Ishikawa (cell line): Measurements from ENCODE around the gene DNAJB12.

Source experiments
- CEBPB ChIP-seq: IDR thresholded peaks from 2 replicates; pipeline ENCODE4 v1.6.1; 2012
- CREB1 ChIP-seq: IDR thresholded peaks from 2 replicates; pipeline ENCODE4 v1.6.1; 2012; ENCODE audit warnings: low read depth
- EGR1 ChIP-seq: IDR thresholded peaks from 2 replicates; pipeline ENCODE4 v1.6.1; 2012
- EP300 ChIP-seq: IDR thresholded peaks from 2 replicates; pipeline ENCODE4 v1.6.1; 2012; ENCODE audit warnings: borderline replicate concordance
- FOXM1 ChIP-seq: IDR thresholded peaks from 2 replicates; pipeline ENCODE4 v1.6.1; 2012; ENCODE audit warnings: low read depth, borderline replicate concordance
- NFIC ChIP-seq: IDR thresholded peaks from 2 replicates; pipeline ENCODE4 v1.6.1; 2012
- RAD21 ChIP-seq: IDR thresholded peaks from 2 replicates; pipeline ENCODE4 v1.6.1; 2012; ENCODE audit warnings: low read depth
- TAF1 ChIP-seq: IDR thresholded peaks from 2 replicates; pipeline ENCODE4 v1.6.1; 2012; ENCODE audit warnings: low read depth, mild to moderate bottlenecking
- TCF12 ChIP-seq: IDR thresholded peaks from 2 replicates; pipeline ENCODE4 v1.6.1; 2012; ENCODE audit warnings: low read depth
- TEAD4 ChIP-seq: IDR thresholded peaks from 2 replicates; pipeline ENCODE4 v1.6.1; 2012
- YY1 ChIP-seq: IDR thresholded peaks from 2 replicates; pipeline ENCODE4 v1.6.1; 2012; ENCODE audit warnings: low read depth
- ZBTB7A ChIP-seq: IDR thresholded peaks from 2 replicates; pipeline ENCODE4 v1.6.1; 2012; ENCODE audit warnings: low read depth
- TF ChIP-seq, protein P1 (sequence below): IDR thresholded peaks from 2 replicates; pipeline ENCODE4 v1.6.1; 2012; ENCODE audit warnings: low read depth, mild to moderate bottlenecking
- TF ChIP-seq, protein P2 (sequence below): IDR thresholded peaks from 2 replicates; pipeline ENCODE4 v1.6.1; 2012
- TF ChIP-seq, protein P3 (sequence below): IDR thresholded peaks from 2 replicates; pipeline ENCODE4 v1.6.1; 2012

Gene DNAJB12

DNA sequence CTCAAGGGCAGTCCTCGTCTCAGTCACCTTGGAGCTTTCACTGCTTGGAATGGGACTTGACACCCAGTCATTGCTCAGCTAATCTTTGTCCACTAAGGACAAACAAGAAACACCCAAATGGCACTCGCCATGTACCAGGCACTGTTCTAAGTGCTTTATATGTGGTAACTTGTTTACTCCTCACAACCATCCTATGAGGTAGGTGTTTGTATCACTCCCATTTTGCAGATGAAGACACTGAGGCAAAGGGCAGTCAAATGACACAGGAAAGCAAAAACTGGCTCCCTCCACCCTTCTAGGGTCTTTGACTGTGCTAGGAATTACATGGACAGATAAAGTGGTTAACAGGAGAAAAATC lies 24.7 kb downstream of the DNAJB12 start:
- TF ChIP-seq, protein P1, sequence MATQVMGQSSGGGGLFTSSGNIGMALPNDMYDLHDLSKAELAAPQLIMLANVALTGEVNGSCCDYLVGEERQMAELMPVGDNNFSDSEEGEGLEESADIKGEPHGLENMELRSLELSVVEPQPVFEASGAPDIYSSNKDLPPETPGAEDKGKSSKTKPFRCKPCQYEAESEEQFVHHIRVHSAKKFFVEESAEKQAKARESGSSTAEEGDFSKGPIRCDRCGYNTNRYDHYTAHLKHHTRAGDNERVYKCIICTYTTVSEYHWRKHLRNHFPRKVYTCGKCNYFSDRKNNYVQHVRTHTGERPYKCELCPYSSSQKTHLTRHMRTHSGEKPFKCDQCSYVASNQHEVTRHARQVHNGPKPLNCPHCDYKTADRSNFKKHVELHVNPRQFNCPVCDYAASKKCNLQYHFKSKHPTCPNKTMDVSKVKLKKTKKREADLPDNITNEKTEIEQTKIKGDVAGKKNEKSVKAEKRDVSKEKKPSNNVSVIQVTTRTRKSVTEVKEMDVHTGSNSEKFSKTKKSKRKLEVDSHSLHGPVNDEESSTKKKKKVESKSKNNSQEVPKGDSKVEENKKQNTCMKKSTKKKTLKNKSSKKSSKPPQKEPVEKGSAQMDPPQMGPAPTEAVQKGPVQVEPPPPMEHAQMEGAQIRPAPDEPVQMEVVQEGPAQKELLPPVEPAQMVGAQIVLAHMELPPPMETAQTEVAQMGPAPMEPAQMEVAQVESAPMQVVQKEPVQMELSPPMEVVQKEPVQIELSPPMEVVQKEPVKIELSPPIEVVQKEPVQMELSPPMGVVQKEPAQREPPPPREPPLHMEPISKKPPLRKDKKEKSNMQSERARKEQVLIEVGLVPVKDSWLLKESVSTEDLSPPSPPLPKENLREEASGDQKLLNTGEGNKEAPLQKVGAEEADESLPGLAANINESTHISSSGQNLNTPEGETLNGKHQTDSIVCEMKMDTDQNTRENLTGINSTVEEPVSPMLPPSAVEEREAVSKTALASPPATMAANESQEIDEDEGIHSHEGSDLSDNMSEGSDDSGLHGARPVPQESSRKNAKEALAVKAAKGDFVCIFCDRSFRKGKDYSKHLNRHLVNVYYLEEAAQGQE, result no peak
- TF ChIP-seq TCF12, result no peak
- no peak for TF ChIP-seq NFIC
- no peak for TF ChIP-seq TEAD4
- TF ChIP-seq CREB1, result no peak
- no peak for TF ChIP-seq CEBPB
- TF ChIP-seq, protein P2, sequence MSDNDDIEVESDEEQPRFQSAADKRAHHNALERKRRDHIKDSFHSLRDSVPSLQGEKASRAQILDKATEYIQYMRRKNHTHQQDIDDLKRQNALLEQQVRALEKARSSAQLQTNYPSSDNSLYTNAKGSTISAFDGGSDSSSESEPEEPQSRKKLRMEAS, result no peak
- TF ChIP-seq YY1, result no peak
- no peak for TF ChIP-seq TAF1
- TF ChIP-seq FOXM1, result no peak
- no peak for TF ChIP-seq RAD21
- no peak for TF ChIP-seq ZBTB7A
- TF ChIP-seq, protein P3, sequence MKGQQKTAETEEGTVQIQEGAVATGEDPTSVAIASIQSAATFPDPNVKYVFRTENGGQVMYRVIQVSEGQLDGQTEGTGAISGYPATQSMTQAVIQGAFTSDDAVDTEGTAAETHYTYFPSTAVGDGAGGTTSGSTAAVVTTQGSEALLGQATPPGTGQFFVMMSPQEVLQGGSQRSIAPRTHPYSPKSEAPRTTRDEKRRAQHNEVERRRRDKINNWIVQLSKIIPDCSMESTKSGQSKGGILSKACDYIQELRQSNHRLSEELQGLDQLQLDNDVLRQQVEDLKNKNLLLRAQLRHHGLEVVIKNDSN, result no peak
- no peak for TF ChIP-seq EP300
- no peak for TF ChIP-seq EGR1

DNA sequence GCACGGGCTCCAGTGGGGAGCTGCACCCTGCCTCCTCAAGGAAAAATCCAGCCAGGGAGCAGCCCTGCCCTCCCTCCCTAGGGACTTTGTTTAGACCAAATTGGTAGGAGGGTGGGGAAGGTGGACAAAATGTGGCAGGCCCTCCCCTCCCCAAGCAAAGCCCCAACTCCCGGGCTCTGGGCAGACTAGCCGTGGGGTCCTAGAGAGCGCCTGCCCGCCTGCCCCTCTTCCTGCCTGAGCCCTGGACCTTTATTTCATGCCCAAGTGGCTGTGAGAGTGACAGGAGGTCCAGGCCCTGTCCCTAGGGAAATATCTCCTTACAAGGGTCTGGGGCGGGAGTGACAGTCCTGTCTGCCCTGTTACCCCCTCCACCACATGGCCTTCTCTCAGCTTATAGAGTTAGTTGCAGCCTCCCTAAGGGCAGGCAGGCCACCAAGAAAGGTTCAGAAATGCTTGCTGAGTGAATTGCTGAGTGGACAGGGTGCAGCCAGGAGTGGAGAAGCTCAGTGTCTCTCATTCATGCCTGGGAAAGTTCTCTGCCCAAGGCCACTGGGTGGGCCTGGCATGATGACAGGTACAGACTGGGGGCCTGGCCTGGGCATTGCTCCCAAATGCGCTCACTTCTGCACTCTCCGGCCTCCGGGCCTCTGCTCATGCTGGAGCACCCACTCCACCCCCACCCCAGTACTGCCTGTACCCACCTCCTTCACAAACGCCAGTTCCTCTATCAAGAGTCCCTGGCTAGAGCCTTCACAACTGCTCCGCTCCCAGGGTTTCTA lies 25.2 kb downstream of the DNAJB12 start:
- TF ChIP-seq CEBPB, result no peak
- no peak for TF ChIP-seq YY1
- TF ChIP-seq, protein P2, result no peak
- TF ChIP-seq CREB1, result no peak
- TF ChIP-seq EP300, result no peak
- no peak for TF ChIP-seq TEAD4

DNA sequence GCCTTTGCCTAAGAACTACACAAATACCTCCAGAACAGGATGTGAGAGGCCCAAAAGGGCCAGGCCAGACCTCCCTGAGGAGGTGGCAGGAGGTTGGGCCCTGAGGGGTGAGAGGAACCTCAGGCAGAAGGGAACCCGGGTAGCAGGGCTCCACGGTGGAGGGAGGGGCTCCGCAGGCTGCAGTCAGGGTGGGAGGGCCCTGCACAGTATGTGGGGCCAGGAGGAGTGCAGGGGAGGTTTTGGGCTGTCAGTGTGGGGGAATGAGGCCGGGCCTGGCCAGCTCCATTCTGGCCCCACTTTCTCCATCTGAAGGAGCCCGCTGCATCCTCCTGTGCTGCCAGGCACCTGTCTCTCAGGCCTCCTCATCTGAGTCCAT lies 25.9 kb downstream of the DNAJB12 start:
- TF ChIP-seq FOXM1 (no peak), TAF1 (no peak), CEBPB (no peak), TEAD4 (no peak), RAD21 (no peak), ZBTB7A (no peak), EGR1 (no peak), YY1 (no peak), NFIC (no peak), TCF12 (no peak), EP300 (no peak), CREB1 (no peak)
- TF ChIP-seq, protein P3, result no peak
- TF ChIP-seq, protein P2, result no peak
- TF ChIP-seq, protein P1, result no peak

DNA sequence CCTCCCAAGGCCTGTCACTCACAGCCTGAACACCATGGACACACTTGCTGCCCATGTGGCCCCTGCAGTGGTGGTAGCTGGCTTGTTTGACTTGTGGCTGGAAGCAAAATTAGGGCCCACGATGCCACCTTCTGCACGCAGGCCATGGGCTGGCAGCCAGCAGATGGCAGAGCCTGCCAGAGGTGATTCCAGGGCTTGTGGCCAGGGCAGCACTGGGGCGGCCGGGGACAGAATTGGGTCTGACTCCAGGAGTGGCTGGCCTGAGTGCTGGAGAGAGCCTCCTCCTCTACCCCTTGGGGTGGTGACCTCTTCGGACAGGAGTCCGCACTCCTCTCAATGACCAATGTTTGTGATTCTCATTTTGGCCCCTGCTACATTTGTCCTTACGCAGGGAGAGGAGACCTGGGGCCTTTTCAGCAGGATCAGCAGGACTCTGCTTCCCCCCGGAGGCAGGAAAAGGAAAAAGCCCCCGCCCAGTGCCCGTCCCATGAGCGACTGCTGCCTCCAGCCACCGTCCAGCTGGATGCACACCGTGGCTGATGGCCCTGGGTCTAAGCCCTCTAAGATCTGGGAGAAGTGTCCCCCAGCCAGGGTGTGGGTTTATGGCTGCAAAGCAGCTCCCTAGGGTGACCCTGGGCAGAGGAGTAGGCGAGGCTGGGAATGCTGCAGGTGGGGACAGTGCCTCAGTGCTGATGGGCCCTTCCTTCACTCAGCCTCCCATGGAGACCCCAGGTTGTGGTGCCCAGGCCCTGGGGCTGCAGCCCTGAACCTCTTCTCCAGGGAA lies 26.5 kb downstream of the DNAJB12 start:
- TF ChIP-seq, protein P1, result no peak
- TF ChIP-seq RAD21 (peak; percentile 85), TEAD4 (0 out of 2 replicates have a peak, but pooled peaks have one; percentile 6), NFIC (peak; percentile 62), TCF12 (no peak), CREB1 (no peak), EP300 (no peak)
